CD4-positive, CD25-positive, alpha-beta regulatory T cell (primary cell): Measurements from ENCODE around the gene LRRFIP2. TPM values are rescaled to one million over a fixed set of nuclear protein-coding genes. Genes with fewer than 3 reads are reported as not detected.
A peak's percentile ranks its signal among the peaks of the same experiment; 100 is the strongest.

Experiments
- ATAC-seq, 2 donors: fragments of 150-1000 bp; cut with Tn5 transposase; one replicate each; pipeline ENCODE4 v1.10.0; 2021; ENCODE audit warnings: low read depth in 2 of 2, moderate number of reproducible peaks in 2 of 2, moderate library complexity in 1 of 2
- DNase-seq, 3 donors: peaks; one replicate each; pipeline versions ENCODE4 v3.0.0 to v3.0.0-alpha.2; 2012 to 2022; ENCODE audit warnings: mixed read lengths in 1 of 3
- H3K27ac ChIP-seq: one replicate; pipeline ENCODE4 v1.7.0; 2013; ENCODE audit warnings: mild to moderate bottlenecking, low read length; ENCODE audit not compliant: insufficient read depth, poor library complexity, severe bottlenecking
- H3K27me3 ChIP-seq: one replicate; pipeline ENCODE4 v1.7.0; 2013; ENCODE audit warnings: low read length; ENCODE audit not compliant: control insufficient read depth, insufficient read depth
- H3K36me3 ChIP-seq: one replicate; pipeline ENCODE4 v1.7.0; 2013; ENCODE audit warnings: mild to moderate bottlenecking, low read length, moderate library complexity; ENCODE audit not compliant: control insufficient read depth, insufficient read depth
- H3K4me1 ChIP-seq: 2 replicates; pipeline ENCODE4 v1.7.0; 2013; ENCODE audit warnings: mild to moderate bottlenecking, low read length; ENCODE audit not compliant: insufficient read depth, control insufficient read depth, poor library complexity, severe bottlenecking
- H3K4me3 ChIP-seq: one replicate; pipeline ENCODE4 v1.7.0; 2013; ENCODE audit warnings: low read depth, mild to moderate bottlenecking, low read length, moderate library complexity
- H3K9me3 ChIP-seq, 2 experiments: 1 replicate in 1 of 2; 2 replicates in 1 of 2; pipeline ENCODE4 v1.7.0; 2013; ENCODE audit warnings: low read length in 2 of 2, mild to moderate bottlenecking in 1 of 2, moderate library complexity in 1 of 2; ENCODE audit not compliant: control insufficient read depth in 2 of 2
- H3K27ac Mint-ChIP-seq, 3 donors: one replicate each; pipeline ENCODE4 v1.8.0; 2020 to 2022; ENCODE audit warnings: mild to moderate bottlenecking in 3 of 3, mixed read lengths in 3 of 3, moderate library complexity in 2 of 3
- H3K27me3 Mint-ChIP-seq: one replicate; pipeline ENCODE4 v1.8.0; 2022; ENCODE audit warnings: mild to moderate bottlenecking, mixed read lengths
- H3K36me3 Mint-ChIP-seq: one replicate; pipeline ENCODE4 v1.8.0; 2020; ENCODE audit warnings: mixed read lengths
- H3K4me1 Mint-ChIP-seq, 4 donors: one replicate each; pipeline ENCODE4 v1.8.0; 2020 to 2022; ENCODE audit warnings: mixed read lengths in 4 of 4, mild to moderate bottlenecking in 1 of 4
- H3K4me3 Mint-ChIP-seq, 4 donors: one replicate each; pipeline ENCODE4 v1.8.0; 2020 to 2022; ENCODE audit warnings: mild to moderate bottlenecking in 4 of 4, mixed read lengths in 4 of 4, moderate library complexity in 3 of 4
- H3K9me3 Mint-ChIP-seq, 7 donors: one replicate each; pipeline ENCODE4 v1.8.0; 2020 to 2022; ENCODE audit warnings: mixed read lengths in 7 of 7, mild to moderate bottlenecking in 3 of 7, moderate library complexity in 2 of 7
- polyA plus RNA-seq, 4 donors: library from polyadenylated mRNA; unstranded; fragments of 300-500 nt; fragmentation: Illumina TruSeq; gene quantifications; one replicate each; pipeline ENCODE4 v1.2.3, GENCODE V29; 2021
- total RNA-seq: library from RNA; stranded (reverse); gene quantifications from one replicate; pipeline ENCODE4 v1.2.3, GENCODE V29; 2022

Gene LRRFIP2
- total and polyA plus RNA-seq, 5 donors from 2014 or later: 14.5 to 78.5 (median 23.5) TPM

- no peaks in the 10 kb centered on the region for H3K9me3 Mint-ChIP-seq
- Histone ChIP-seq H3K27ac (no peak overlapping the region), H3K36me3 (no peaks in the 10 kb centered on the region), H3K4me1 (no peaks in the 10 kb centered on the region), H3K27me3 (peaks cover 3% of the 10 kb centered on the region), H3K9me3 (no peaks in the 10 kb centered on the region), H3K4me3 (no peak overlapping the region)
- H3K27ac Mint-ChIP-seq: no peak overlapping the region
- H3K4me1 Mint-ChIP-seq: no peaks in the 10 kb centered on the region
- H3K27me3 Mint-ChIP-seq: peaks cover 4% of the 10 kb centered on the region
- no peak for ATAC-seq
- no peaks in the 10 kb centered on the region for H3K36me3 Mint-ChIP-seq
- no peak overlapping the region for H3K4me3 Mint-ChIP-seq
- DNase-seq: no peak
Observed at GRCh38 chr3:37202035-37202434, 27.7 kb upstream of the LRRFIP2 start.

GRCh38 chr3:37200141-37200540 is 25.8 kb upstream of the LRRFIP2 start:
- no peak overlapping the region for H3K27ac ChIP-seq
- peaks cover 4% of the 10 kb centered on the region for H3K27me3 ChIP-seq
- H3K36me3 Mint-ChIP-seq: no peaks in the 10 kb centered on the region
- DNase-seq (no peak), ATAC-seq (no peak)
- H3K36me3 ChIP-seq: no peaks in the 10 kb centered on the region
- no peaks in the 10 kb centered on the region for H3K4me1 Mint-ChIP-seq
- H3K27me3 Mint-ChIP-seq: peaks cover 4% of the 10 kb centered on the region
- H3K4me3 ChIP-seq: no peak overlapping the region
- H3K27ac Mint-ChIP-seq: peak overlapping the region in 1 of 3 donors; percentile 17
- H3K4me3 Mint-ChIP-seq: no peak overlapping the region
- no peaks in the 10 kb centered on the region for H3K9me3 ChIP-seq
- H3K4me1 ChIP-seq: no peaks in the 10 kb centered on the region
- no peaks in the 10 kb centered on the region for H3K9me3 Mint-ChIP-seq

DNA sequence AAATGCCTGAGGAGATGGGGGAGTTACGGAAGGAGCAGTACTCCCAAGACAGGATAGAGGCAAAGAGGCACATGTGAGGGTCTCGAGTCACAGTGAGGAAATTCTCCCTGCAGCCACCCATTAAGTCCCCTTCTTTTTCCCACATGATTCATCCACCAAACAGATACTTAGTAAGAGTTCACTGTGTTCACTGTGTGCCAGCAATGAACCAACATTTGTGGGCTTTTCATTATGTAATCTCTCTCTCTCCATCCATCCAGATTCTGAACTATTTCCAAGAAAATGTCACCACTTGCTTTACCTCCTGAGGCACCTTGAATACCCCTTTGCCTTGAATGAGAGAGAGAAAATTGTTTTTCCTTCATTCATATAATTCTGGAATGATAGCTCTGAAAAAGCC is 24.6 kb upstream of the LRRFIP2 start:
- no peaks in the 10 kb centered on the region for H3K4me1 Mint-ChIP-seq
- no peak overlapping the region for H3K27ac ChIP-seq
- no peaks in the 10 kb centered on the region for H3K9me3 Mint-ChIP-seq
- no peak overlapping the region for H3K4me3 ChIP-seq
- peaks cover 4% of the 10 kb centered on the region for H3K27me3 ChIP-seq
- DNase-seq (no peak), ATAC-seq (no peak)
- no peak overlapping the region for H3K27ac Mint-ChIP-seq
- H3K4me3 Mint-ChIP-seq: no peak overlapping the region
- peaks cover 4% of the 10 kb centered on the region for H3K27me3 Mint-ChIP-seq
- H3K36me3 ChIP-seq: no peaks in the 10 kb centered on the region
- H3K36me3 Mint-ChIP-seq: no peaks in the 10 kb centered on the region
- no peaks in the 10 kb centered on the region for H3K9me3 ChIP-seq
- H3K4me1 ChIP-seq: no peaks in the 10 kb centered on the region

GRCh38 chr3:37198547-37198946 is 24.2 kb upstream of the LRRFIP2 start:
- H3K9me3 Mint-ChIP-seq: no peaks in the 10 kb centered on the region
- Histone ChIP-seq H3K9me3 (no peaks in the 10 kb centered on the region), H3K4me1 (no peaks in the 10 kb centered on the region), H3K4me3 (no peak overlapping the region), H3K27ac (no peak overlapping the region), H3K36me3 (no peaks in the 10 kb centered on the region), H3K27me3 (peaks cover 2% of the 10 kb centered on the region)
- ATAC-seq (no peak), DNase-seq (no peak)
- peaks cover 4% of the 10 kb centered on the region for H3K27me3 Mint-ChIP-seq
- H3K27ac Mint-ChIP-seq: no peak overlapping the region
- no peak overlapping the region for H3K4me3 Mint-ChIP-seq
- H3K36me3 Mint-ChIP-seq: no peaks in the 10 kb centered on the region
- no peaks in the 10 kb centered on the region for H3K4me1 Mint-ChIP-seq

GRCh38 chr3:37197810-37198371 is 23.5 kb upstream of the LRRFIP2 start:
- Mint-ChIP-seq H3K27me3 (peaks cover 4% of the 10 kb centered on the region), H3K27ac (no peak overlapping the region), H3K9me3 (no peaks in the 10 kb centered on the region), H3K4me1 (no peaks in the 10 kb centered on the region), H3K36me3 (no peaks in the 10 kb centered on the region), H3K4me3 (no peak overlapping the region)
- DNase-seq: no peak
- Histone ChIP-seq H3K27me3 (peaks cover 2% of the 10 kb centered on the region), H3K9me3 (no peaks in the 10 kb centered on the region), H3K4me1 (no peaks in the 10 kb centered on the region), H3K36me3 (no peaks in the 10 kb centered on the region), H3K27ac (no peak overlapping the region), H3K4me3 (no peak overlapping the region)
- no peak for ATAC-seq

DNA sequence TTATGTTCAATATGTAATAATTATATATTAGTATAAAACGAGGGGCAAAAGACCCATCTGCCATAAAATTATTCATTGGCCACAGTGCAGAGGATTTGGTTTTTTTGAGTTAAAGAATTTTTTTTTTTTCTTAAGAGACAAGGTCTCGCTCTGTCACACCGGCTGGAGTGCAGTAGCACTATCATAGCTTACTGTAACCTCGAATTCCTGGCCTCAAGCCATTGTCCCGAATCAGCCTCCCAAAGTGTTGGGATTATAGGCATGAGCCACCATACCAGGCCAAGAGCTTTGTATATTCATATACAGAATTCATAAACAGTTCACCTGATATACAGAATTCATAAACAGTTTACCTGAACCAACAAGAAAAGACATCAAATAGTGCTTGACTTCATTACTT is 20.2 kb upstream of the LRRFIP2 start:
- H3K36me3 Mint-ChIP-seq: no peaks in the 10 kb centered on the region
- Histone ChIP-seq H3K4me3 (no peak overlapping the region), H3K4me1 (no peaks in the 10 kb centered on the region), H3K27ac (no peak overlapping the region), H3K36me3 (no peaks in the 10 kb centered on the region), H3K27me3 (peaks cover 2% of the 10 kb centered on the region), H3K9me3 (no peaks in the 10 kb centered on the region)
- DNase-seq: no peak
- H3K4me1 Mint-ChIP-seq: no peaks in the 10 kb centered on the region
- peaks cover 4% of the 10 kb centered on the region for H3K27me3 Mint-ChIP-seq
- no peaks in the 10 kb centered on the region for H3K9me3 Mint-ChIP-seq
- no peak overlapping the region for H3K27ac Mint-ChIP-seq
- H3K4me3 Mint-ChIP-seq: no peak overlapping the region
- no peak for ATAC-seq

- Histone ChIP-seq H3K27ac (no peak overlapping the region), H3K4me3 (no peak overlapping the region), H3K9me3 (no peaks in the 10 kb centered on the region), H3K4me1 (no peaks in the 10 kb centered on the region), H3K36me3 (no peaks in the 10 kb centered on the region), H3K27me3 (no peaks in the 10 kb centered on the region)
- Mint-ChIP-seq H3K9me3 (no peaks in the 10 kb centered on the region), H3K36me3 (peaks cover 3% of the 10 kb centered on the region), H3K4me1 (peaks cover 0 to 6% (median 0%) of the 10 kb centered on the region in 4 donors), H3K4me3 (no peak overlapping the region), H3K27ac (no peak overlapping the region), H3K27me3 (no peaks in the 10 kb centered on the region)
- no peak for DNase-seq
- no peak for ATAC-seq
Observed at GRCh38 chr3:37190667-37191066, 16.3 kb upstream of the LRRFIP2 start.

DNA sequence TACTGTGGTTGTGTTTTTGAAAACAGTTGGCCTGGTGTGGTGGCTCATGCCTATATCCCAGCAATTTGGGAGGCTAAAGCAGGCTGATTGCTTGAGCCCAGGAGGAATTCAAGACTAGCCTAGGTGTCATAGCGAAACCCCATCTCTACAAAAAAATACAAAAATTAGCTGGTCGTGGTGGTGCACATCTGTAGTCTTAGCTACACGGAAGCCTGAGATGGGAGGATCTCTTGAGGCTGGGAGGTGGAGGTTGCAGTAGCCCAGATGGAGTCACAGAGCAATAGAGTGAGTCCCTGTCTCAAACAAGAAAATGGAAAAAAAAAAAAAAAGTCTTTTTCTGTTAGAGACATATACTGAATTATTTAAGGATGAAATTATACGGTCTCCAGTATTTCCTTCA is 14.7 kb upstream of the LRRFIP2 start:
- Histone ChIP-seq H3K36me3 (no peaks in the 10 kb centered on the region), H3K4me1 (no peaks in the 10 kb centered on the region), H3K9me3 (no peaks in the 10 kb centered on the region)

More for the DNA sequence above, 14.7 kb upstream of the LRRFIP2 start:
- no peak overlapping the region for H3K27ac ChIP-seq
- no peaks in the 10 kb centered on the region for H3K27me3 ChIP-seq
- ATAC-seq (no peak), DNase-seq (no peak)
- no peaks in the 10 kb centered on the region for H3K9me3 Mint-ChIP-seq
- no peak overlapping the region for H3K4me3 Mint-ChIP-seq
- no peak overlapping the region for H3K4me3 ChIP-seq
- H3K4me1 Mint-ChIP-seq: peaks cover 0 to 6% (median 0%) of the 10 kb centered on the region in 4 donors
- peaks cover 3% of the 10 kb centered on the region for H3K36me3 Mint-ChIP-seq
- no peak overlapping the region for H3K27ac Mint-ChIP-seq
- no peaks in the 10 kb centered on the region for H3K27me3 Mint-ChIP-seq
